Lower leg skin (tissue), 3 donors: ENCODE measurements around the gene OR1F1.

Source experiments
- CTCF ChIP-seq, 3 donors: fragments of 450-650 bp; IDR thresholded peaks; one replicate each; pipeline ENCODE4 v1.5.1; 2016; ENCODE audit warnings: antibody characterized with exemption in 3 of 3, mild to moderate bottlenecking in 3 of 3, moderate library complexity in 2 of 3
- POLR2A ChIP-seq, 2 donors: fragments of 450-650 bp; IDR thresholded peaks; one replicate each; pipeline ENCODE4 v1.6.1; 2016 to 2017; ENCODE audit warnings: antibody characterized with exemption in 2 of 2, mild to moderate bottlenecking in 1 of 2, moderate library complexity in 1 of 2

- TF ChIP-seq CTCF (IDR thresholded peaks at IDR 0.05) (no peak), POLR2A (IDR thresholded peaks at IDR 0.05) (no peak)
Measured at GRCh38 chr16:3235856-3236669, 48.1 kb downstream of the OR1F1 start.
